GM19351 (cell line): ENCODE measurements around the gene PFKFB2.
A peak's percentile ranks its signal among the peaks of the same experiment; 100 is the strongest.
"Not testable (repeated sequence)": the region's sequence is repeated elsewhere in the genome, so short reads cannot be mapped to it uniquely, and the experiment has no call there.

ENCODE experiments used
- ATAC-seq: cut with Tn5 transposase; IDR thresholded peaks from one replicate; pipeline ENCODE4 v1.9.1; 2021; ENCODE audit warnings: mild to moderate bottlenecking, moderate library complexity; ENCODE audit not compliant: unreplicated experiment

Gene PFKFB2

DNA sequence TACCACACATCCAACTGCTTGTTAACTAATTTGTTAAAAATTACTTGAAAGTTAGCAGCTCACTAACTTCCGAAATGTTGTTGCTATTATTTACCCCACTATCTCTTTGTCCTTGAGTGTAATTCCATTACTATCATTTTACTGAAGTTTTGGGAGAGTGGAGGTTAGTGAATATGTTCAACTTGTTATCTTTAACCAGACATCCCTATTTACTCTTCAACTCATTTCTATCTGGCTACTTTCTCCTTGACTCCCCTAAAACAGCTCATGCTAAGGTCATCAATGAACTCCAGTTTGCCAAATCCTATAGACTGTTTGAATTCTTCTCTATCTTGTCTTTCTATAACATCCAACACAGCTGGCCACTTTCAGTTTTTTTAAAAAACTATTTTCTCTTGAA, 16.2 kb upstream of the PFKFB2 start:
- no peak for ATAC-seq

- no peak for ATAC-seq
These were observed 13.5 kb upstream of the PFKFB2 start for GRCh38 chr1:207039380-207040180.

DNA sequence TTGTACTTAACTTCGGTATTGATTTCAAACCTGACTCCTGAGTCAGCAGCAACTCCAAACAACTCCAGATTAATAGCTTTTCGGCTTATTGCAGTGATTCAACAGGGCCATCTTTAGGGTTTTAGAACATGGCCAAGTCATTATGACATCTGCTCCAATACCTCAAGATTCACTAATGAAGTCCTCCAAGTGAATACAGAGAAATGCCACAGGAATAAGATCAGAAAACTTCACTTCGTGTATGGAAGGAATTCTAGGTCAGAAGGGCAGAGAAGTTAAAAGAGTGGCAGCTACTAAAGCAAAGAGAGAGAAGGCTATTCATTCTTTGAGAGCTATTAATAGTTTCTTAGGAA, 12.9 kb upstream of the PFKFB2 start:
- no peak for ATAC-seq

GRCh38 chr1:207041397-207041796, 11.7 kb upstream of the PFKFB2 start:
- not testable (repeated sequence) for ATAC-seq

DNA sequence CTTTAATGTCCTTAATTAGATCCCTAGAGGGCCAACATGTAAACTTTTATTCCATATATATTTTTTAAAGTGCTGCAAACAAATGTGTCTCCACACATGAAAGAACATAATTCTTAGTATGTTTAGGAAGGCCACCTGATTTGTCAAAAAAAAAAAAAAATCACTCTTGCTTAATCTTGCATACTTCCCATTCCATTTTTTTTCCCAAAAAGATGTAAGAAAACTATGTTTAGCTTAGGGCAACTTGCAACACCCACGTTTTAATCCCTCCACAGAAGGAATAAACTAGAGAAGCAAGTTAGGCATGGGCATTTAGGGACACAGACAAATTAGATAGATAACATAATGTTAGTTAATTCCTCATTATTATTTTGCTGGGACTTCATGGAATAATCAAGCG, 7.6 kb upstream of the PFKFB2 start:
- no peak for ATAC-seq

- ATAC-seq: no peak
These were observed 5.6 kb upstream of the PFKFB2 start for GRCh38 chr1:207047505-207047904.

DNA sequence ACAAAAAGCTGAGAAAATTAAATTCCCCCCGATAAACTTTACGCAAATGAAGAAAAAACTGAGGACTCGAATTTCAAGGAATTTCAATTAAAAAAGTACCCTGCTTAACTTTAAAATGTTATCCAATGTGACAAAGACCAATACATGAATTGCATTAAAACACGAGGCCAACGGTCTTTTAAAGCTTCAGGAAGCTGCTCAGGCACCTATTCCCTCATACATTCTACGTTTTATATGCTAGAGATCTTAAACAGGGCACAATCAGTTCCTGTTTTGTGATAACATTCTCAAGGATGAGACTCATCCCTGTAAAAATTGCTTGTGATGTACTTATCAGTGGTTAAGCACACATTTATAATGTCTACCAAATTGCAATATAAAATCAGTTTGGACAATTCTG, 5.0 kb upstream of the PFKFB2 start:
- ATAC-seq: no peak

- ATAC-seq: no peak
These were observed 4.0 kb upstream of the PFKFB2 start for GRCh38 chr1:207049054-207049453.

- no peak for ATAC-seq
These were observed 3.6 kb upstream of the PFKFB2 start for GRCh38 chr1:207049514-207049913.

DNA sequence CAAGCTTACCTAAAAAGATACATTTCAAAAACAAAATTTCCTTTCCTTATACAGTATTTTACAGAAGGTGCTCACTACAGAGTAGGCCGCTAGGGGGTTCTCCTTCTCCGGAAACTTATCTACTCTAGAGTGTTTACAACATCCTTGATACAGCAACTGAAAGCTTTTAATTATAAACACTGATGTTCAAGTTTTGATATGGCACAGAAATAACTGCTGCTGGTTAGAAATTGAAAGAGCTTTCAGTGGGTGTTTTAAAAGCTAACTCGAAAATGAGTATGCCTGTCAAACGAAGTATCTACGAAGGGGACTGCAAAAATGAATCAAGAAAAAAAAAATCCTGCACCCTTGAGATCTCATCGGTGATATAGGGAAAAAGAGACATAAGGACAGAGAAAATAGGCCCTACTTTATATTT, 3.1 kb upstream of the PFKFB2 start:
- ATAC-seq: no peak

- peak; percentile 50 for ATAC-seq
These were observed 2.4 kb upstream of the PFKFB2 start for GRCh38 chr1:207050480-207051190.

GRCh38 chr1:207051191-207051943, 1.7 kb upstream of the PFKFB2 start, which contains the start of gene YOD1:
Gene YOD1 (minus strand): TSS chr1:207051208. CDS start chr1:207051030, 178 bp downstream.
- ATAC-seq: no peak

- ATAC-seq: no peak
These were observed 1.4 kb downstream of the PFKFB2 start for GRCh38 chr1:207054491-207054890.

- no peak for ATAC-seq
These were observed 2.4 kb downstream of the PFKFB2 start for GRCh38 chr1:207055386-207056001.

DNA sequence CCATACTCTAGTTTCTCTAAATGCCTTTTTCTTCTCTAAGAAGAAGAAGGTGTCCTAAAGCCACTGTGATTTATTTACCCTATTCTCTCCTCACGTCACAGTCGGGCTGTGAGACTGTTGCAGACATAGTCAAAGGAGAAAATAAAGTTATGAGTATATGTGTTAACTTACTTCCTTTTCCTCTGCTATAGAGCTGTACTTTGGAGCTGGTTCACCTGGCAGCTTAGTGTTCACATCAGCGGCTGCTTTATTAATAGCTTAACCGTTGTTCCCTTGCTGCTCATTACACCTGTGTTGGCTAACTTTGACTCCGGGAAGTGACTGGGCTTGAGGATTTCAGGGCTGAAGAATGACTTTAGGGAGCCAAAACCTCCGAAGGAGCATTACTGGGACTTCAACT, 3.6 kb downstream of the PFKFB2 start:
- ATAC-seq: no peak

- ATAC-seq: no peak
These were observed 5.2 kb downstream of the PFKFB2 start for GRCh38 chr1:207058252-207058651.

- no peak for ATAC-seq
These were observed 6.1 kb downstream of the PFKFB2 start for GRCh38 chr1:207058878-207059867.

GRCh38 chr1:207059881-207060280, 6.8 kb downstream of the PFKFB2 start:
- no peak for ATAC-seq

GRCh38 chr1:207060596-207060995, 7.5 kb downstream of the PFKFB2 start:
- no peak for ATAC-seq

- no peak for ATAC-seq
These were observed 9.0 kb downstream of the PFKFB2 start for GRCh38 chr1:207062058-207062457.
